Mesothelial cell of epicardium (in vitro differentiated cells): ENCODE results near the gene MTCL1. TPM values are rescaled to one million over a fixed set of nuclear protein-coding genes. Genes with fewer than 3 reads are reported as not detected.

Experiments
- DNase-seq, 2 experiments: peaks; one replicate each; pipeline ENCODE4 v3.0.0; 2021; ENCODE audit warnings: low spot score in 2 of 2; ENCODE audit not compliant: unreplicated experiment in 2 of 2
- H3K27ac Mint-ChIP-seq: 2 replicates; pipeline ENCODE4 v1.8.0; 2021; ENCODE audit warnings: mixed read lengths
- H3K27me3 Mint-ChIP-seq: 2 replicates; pipeline ENCODE4 v1.8.0; 2021; ENCODE audit warnings: low read depth, mixed read lengths
- H3K36me3 Mint-ChIP-seq: 2 replicates; pipeline ENCODE4 v1.8.0; 2021; ENCODE audit warnings: mixed read lengths
- H3K4me1 Mint-ChIP-seq: 2 replicates; pipeline ENCODE4 v1.8.0; 2021; ENCODE audit warnings: mixed read lengths
- H3K4me3 Mint-ChIP-seq: 2 replicates; pipeline ENCODE4 v1.8.0; 2021; ENCODE audit warnings: mild to moderate bottlenecking, moderate library complexity, mixed read lengths
- H3K9me3 Mint-ChIP-seq: 2 replicates; pipeline ENCODE4 v1.8.0; 2021; ENCODE audit warnings: mixed read lengths
- CTCF ChIP-seq: fragments of 200-600 bp; sonication (generic); IDR thresholded peaks from one replicate; pipeline ENCODE4 v1.5.0; 2021; ENCODE audit warnings: antibody characterized with exemption; ENCODE audit not compliant: unreplicated experiment
- total RNA-seq: library from RNA; stranded (reverse); gene quantifications from 3 replicates; pipeline ENCODE4 v1.2.1, GENCODE V29; 2021

MTCL1 gene
- total RNA-seq, 1 donor from 2014 or later, result 24.7 TPM

- no peak for DNase-seq
- Mint-ChIP-seq H3K4me3 (no peak overlapping the region), H3K4me1 (peaks cover 6% of the 10 kb centered on the region), H3K9me3 (no peaks in the 10 kb centered on the region), H3K27ac (no peak overlapping the region), H3K27me3 (no peaks in the 10 kb centered on the region), H3K36me3 (peaks cover 9% of the 10 kb centered on the region)
- TF ChIP-seq CTCF, result no peak
Measured at GRCh38 chr18:8809514-8809913, 104.2 kb downstream of the MTCL1 start.

GRCh38 chr18:8810157-8810556, 104.8 kb downstream of the MTCL1 start:
- H3K27ac Mint-ChIP-seq, result no peak overlapping the region

GRCh38 chr18:8811115-8811514, 105.8 kb downstream of the MTCL1 start:
- no peak for TF ChIP-seq CTCF
- no peak overlapping the region for H3K4me3 Mint-ChIP-seq
- H3K9me3 Mint-ChIP-seq, result no peaks in the 10 kb centered on the region
- no peaks in the 10 kb centered on the region for H3K27me3 Mint-ChIP-seq
- no peak for DNase-seq
- no peak overlapping the region for H3K27ac Mint-ChIP-seq
- peaks cover 3% of the 10 kb centered on the region for H3K4me1 Mint-ChIP-seq
- H3K36me3 Mint-ChIP-seq, result peaks cover 11% of the 10 kb centered on the region

More at GRCh38 chr18:8810157-8810556, 104.8 kb downstream of the MTCL1 start:
- Mint-ChIP-seq H3K9me3 (no peaks in the 10 kb centered on the region), H3K36me3 (peaks cover 9% of the 10 kb centered on the region), H3K27me3 (no peaks in the 10 kb centered on the region), H3K4me3 (no peak overlapping the region), H3K4me1 (peaks cover 6% of the 10 kb centered on the region)
- no peak for DNase-seq
- TF ChIP-seq CTCF, result no peak

GRCh38 chr18:8812631-8813030, 107.3 kb downstream of the MTCL1 start:
- Mint-ChIP-seq H3K36me3 (peaks cover 11% of the 10 kb centered on the region), H3K27me3 (no peaks in the 10 kb centered on the region), H3K27ac (no peak overlapping the region), H3K4me3 (no peak overlapping the region), H3K9me3 (no peaks in the 10 kb centered on the region), H3K4me1 (peaks cover 16% of the 10 kb centered on the region)
- no peak for TF ChIP-seq CTCF
- DNase-seq, result no peak

GRCh38 chr18:8813611-8814010, 108.3 kb downstream of the MTCL1 start:
- DNase-seq, result no peak
- Mint-ChIP-seq H3K9me3 (no peaks in the 10 kb centered on the region), H3K27me3 (no peaks in the 10 kb centered on the region), H3K27ac (no peak overlapping the region), H3K4me3 (no peak overlapping the region), H3K36me3 (peaks cover 11% of the 10 kb centered on the region), H3K4me1 (peaks cover 17% of the 10 kb centered on the region)
- no peak for TF ChIP-seq CTCF

- no peaks in the 10 kb centered on the region for H3K27me3 Mint-ChIP-seq
- peaks cover 18% of the 10 kb centered on the region for H3K4me1 Mint-ChIP-seq
- no peak overlapping the region for H3K4me3 Mint-ChIP-seq
- peaks cover 12% of the 10 kb centered on the region for H3K36me3 Mint-ChIP-seq
- DNase-seq, result no peak
- no peak overlapping the region for H3K27ac Mint-ChIP-seq
- TF ChIP-seq CTCF, result no peak
- no peaks in the 10 kb centered on the region for H3K9me3 Mint-ChIP-seq
Measured at GRCh38 chr18:8814206-8814605, 108.8 kb downstream of the MTCL1 start.
